Stimulated activated CD8-positive, alpha-beta memory T cell treated with anti-CD3 and anti-CD28 coated beads, Interleukin-7, amount 100 ng/mL, for 24 hours (primary cell): ENCODE data around the gene PTTG2.

Experiments used
- DNase-seq: peaks from one replicate; pipeline ENCODE4 v3.0.0-alpha.2; 2020; ENCODE audit warnings: low read depth

The PTTG2 gene

GRCh38 chr4:38009949-38010348 is 49.8 kb downstream of the PTTG2 start:
- no peak for DNase-seq
